ENCODE data around the gene PTPRK.

The PTPRK gene

GRCh38 chr6:128063850-128064539 is 456.4 kb downstream of the PTPRK start:
- H3K4me1 ChIP-seq (ENCODE audit: control insufficient read depth in 1 of 2, insufficient read depth in 1 of 2, low read depth in 1 of 2, low read length in 1 of 2): no peaks in the 10 kb centered on the region
- H3K9me3 ChIP-seq: no peaks in the 10 kb centered on the region
- H3K36me3 ChIP-seq: no peaks in the 10 kb centered on the region
- no peak overlapping the region for H3K27ac ChIP-seq
- H3K4me3 ChIP-seq (ENCODE audit: low read depth in 1 of 2, low read length in 1 of 2): no peak overlapping the region
- no peak for TF ChIP-seq CTCF (IDR thresholded peaks at IDR 0.05)
- H3K27me3 ChIP-seq: no peaks in the 10 kb centered on the region

GRCh38 chr6:128062882-128063603 is 457.4 kb downstream of the PTPRK start:
- no peak overlapping the region for H3K27ac ChIP-seq
- H3K4me1 ChIP-seq (ENCODE audit: control insufficient read depth in 1 of 2, insufficient read depth in 1 of 2, low read depth in 1 of 2, low read length in 1 of 2): no peaks in the 10 kb centered on the region
- H3K4me3 ChIP-seq (ENCODE audit: low read depth in 1 of 2, low read length in 1 of 2): no peak overlapping the region
- TF ChIP-seq CTCF (IDR thresholded peaks at IDR 0.05): no peak
- no peaks in the 10 kb centered on the region for H3K9me3 ChIP-seq
- H3K27me3 ChIP-seq: no peaks in the 10 kb centered on the region
- no peaks in the 10 kb centered on the region for H3K36me3 ChIP-seq

DNA sequence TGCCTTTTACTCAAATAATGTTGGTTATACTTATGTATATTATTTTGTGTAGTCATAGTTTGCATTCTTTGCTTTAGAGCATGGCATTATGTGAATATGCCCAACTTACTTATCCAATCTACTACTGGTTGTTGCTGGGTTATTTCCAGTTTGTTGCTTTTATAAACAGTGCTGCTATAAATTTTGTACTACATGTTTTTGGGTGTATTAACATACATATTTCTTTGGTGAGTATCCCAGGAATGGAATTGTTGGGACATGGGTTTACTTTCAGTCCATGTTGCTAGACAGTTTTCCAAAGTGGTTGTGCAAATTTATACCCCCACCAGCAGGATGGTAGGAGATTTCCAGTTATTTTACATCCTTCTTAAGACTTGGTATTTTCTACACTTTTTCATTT is 462.5 kb downstream of the PTPRK start:
- Histone ChIP-seq H3K27me3 (no peaks in the 10 kb centered on the region), H3K9me3 (no peaks in the 10 kb centered on the region)

DNA sequence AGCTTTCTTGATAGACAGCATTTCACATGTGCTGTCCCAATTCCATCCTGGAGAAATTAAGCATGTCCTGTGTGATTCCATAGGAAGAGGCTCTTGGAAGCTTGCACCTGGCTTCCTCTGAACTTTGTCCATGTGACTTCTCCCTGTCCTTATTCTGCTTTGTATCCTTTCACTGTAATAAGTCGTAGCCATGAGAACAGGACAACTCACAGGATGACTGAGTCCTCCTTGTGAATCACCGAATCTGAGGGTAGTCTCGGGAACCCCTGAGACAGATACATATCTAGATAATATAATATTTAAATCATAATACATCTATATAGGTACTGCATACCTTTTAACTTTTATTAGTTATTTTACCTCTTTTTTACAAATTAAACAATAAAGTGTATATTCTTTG is 462.9 kb downstream of the PTPRK start:
- Histone ChIP-seq H3K4me3 (ENCODE audit: low read depth in 1 of 2, low read length in 1 of 2) (no peak overlapping the region), H3K27me3 (no peaks in the 10 kb centered on the region), H3K4me1 (ENCODE audit: control insufficient read depth in 1 of 2, insufficient read depth in 1 of 2, low read depth in 1 of 2, low read length in 1 of 2) (no peaks in the 10 kb centered on the region), H3K9me3 (no peaks in the 10 kb centered on the region), H3K27ac (no peak overlapping the region), H3K36me3 (no peaks in the 10 kb centered on the region)
- TF ChIP-seq CTCF (IDR thresholded peaks at IDR 0.05): no peak

More for the DNA sequence above, 462.5 kb downstream of the PTPRK start:
- no peak overlapping the region for H3K27ac ChIP-seq
- H3K4me3 ChIP-seq (ENCODE audit: low read depth in 1 of 2, low read length in 1 of 2): no peak overlapping the region
- no peaks in the 10 kb centered on the region for H3K36me3 ChIP-seq
- no peaks in the 10 kb centered on the region for H3K4me1 ChIP-seq (ENCODE audit: control insufficient read depth in 1 of 2, insufficient read depth in 1 of 2, low read depth in 1 of 2, low read length in 1 of 2)
- TF ChIP-seq CTCF (IDR thresholded peaks at IDR 0.05): no peak

DNA sequence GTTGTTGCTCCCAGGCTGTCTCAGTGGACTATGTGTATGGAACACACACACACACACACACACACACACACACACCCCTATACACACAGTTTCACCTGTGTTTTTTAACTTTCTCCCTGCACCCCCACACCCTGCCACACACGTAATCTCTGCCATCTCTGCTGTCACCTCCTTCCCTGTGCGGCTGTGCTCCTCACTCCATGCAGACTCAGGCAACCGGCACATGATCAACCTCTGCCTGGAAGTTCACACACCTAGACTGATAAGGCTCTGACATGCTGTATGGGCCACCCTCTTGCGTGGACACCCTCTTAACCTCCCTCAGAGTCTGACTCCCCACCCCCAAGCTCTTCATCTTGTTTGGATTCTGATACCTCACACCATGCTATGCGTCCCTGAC is 467.3 kb downstream of the PTPRK start:
- TF ChIP-seq CTCF (IDR thresholded peaks at IDR 0.05): no peak
- H3K36me3 ChIP-seq: no peaks in the 10 kb centered on the region
- no peak overlapping the region for H3K27ac ChIP-seq
- H3K27me3 ChIP-seq: no peaks in the 10 kb centered on the region
- no peak overlapping the region for H3K4me3 ChIP-seq (ENCODE audit: low read depth in 1 of 2, low read length in 1 of 2)
- no peaks in the 10 kb centered on the region for H3K4me1 ChIP-seq (ENCODE audit: control insufficient read depth in 1 of 2, insufficient read depth in 1 of 2, low read depth in 1 of 2, low read length in 1 of 2)
- H3K9me3 ChIP-seq: no peaks in the 10 kb centered on the region

Data from neutrophil (primary cell).